Right ventricle myocardium inferior (tissue), 1 donor: Measurements from ENCODE around the gene SPATA6L. TPM values are rescaled to one million over a fixed set of nuclear protein-coding genes. Genes with fewer than 3 reads are reported as not detected.

Experiments used
- total RNA-seq: library from RNA; stranded (reverse); fragmentation: NEBNext Ultra II Directional; extraction: Animal tissue kit (Norgen Biotek cat#: 25700); gene quantifications from one replicate; pipeline ENCODE4 v1.2.1, GENCODE V29; 2021
- donor health status: DM: no; HTN: yes; CAD: no; lungs with severe emphysema.

SPATA6L gene
- total RNA-seq, 1 donor from 2014 or later = 0.38 TPM

Other genes with a start within 250 kb of the SPATA6L start
- 3.2 TPM for gene SLC1A1, start 176.0 kb downstream of the SPATA6L start, total RNA-seq
- gene PLPP6, start 4.2 kb downstream of the SPATA6L start, total RNA-seq = 2.3 TPM
- 42.1 TPM for gene CDC37L1, start 13.1 kb upstream of the SPATA6L start, total RNA-seq
- 198 TPM for gene AK3, start 74.7 kb upstream of the SPATA6L start, total RNA-seq
- 5.0 TPM for gene RCL1, start 126.5 kb upstream of the SPATA6L start, total RNA-seq